Keratinocyte (primary cell): ENCODE results near the gene VRK3. TPM values are rescaled to one million over a fixed set of nuclear protein-coding genes. Genes with fewer than 3 reads are reported as not detected.

Experiments
- DNase-seq: peaks from one replicate; pipeline ENCODE4 v3.0.0-alpha.2; 2011; ENCODE audit warnings: low read depth, missing footprints, low spot score
- FAIRE-seq: peaks from 2 replicates; lab custom pipeline; 2011; peaks lifted over from hg19 to GRCh38; lab: Jason Lieb, UNC
- H2AFZ ChIP-seq: 2 replicates; pipeline ENCODE4 v1.6.0; 2012; ENCODE audit warnings: low read length, control low read depth, inconsistent platforms; ENCODE audit not compliant: control insufficient read depth
- H3K27ac ChIP-seq: 2 replicates; pipeline ENCODE4 v1.5.1; 2011; ENCODE audit warnings: low read length; ENCODE audit not compliant: control insufficient read depth, insufficient read depth
- H3K27me3 ChIP-seq: 3 replicates; pipeline ENCODE4 v1.6.0; 2011; ENCODE audit warnings: low read length; ENCODE audit not compliant: control insufficient read depth, insufficient read depth; ENCODE audit errors: extremely low read depth
- H3K36me3 ChIP-seq, 2 experiments: 2 replicates in 1 of 2; 3 replicates in 1 of 2; pipeline ENCODE4 v1.5.1; 2011; ENCODE audit warnings: low read length in 2 of 2, mild to moderate bottlenecking in 1 of 2; ENCODE audit not compliant: control insufficient read depth in 2 of 2, insufficient read depth in 2 of 2; ENCODE audit errors: extremely low read depth in 1 of 2
- H3K4me1 ChIP-seq: 3 replicates; pipeline ENCODE4 v1.5.1; 2011; ENCODE audit warnings: low read length; ENCODE audit not compliant: control insufficient read depth, insufficient read depth; ENCODE audit errors: extremely low read depth
- H3K4me2 ChIP-seq: 3 replicates; pipeline ENCODE4 v1.6.0; 2011; ENCODE audit warnings: low read depth, low read length; ENCODE audit not compliant: control insufficient read depth, insufficient read depth; ENCODE audit errors: extremely low read depth
- H3K4me3 ChIP-seq, 3 experiments: fragments of 200-600 bp in 1 of 3; sonication (generic) in 1 of 3; 2 replicates in 2 of 3; 3 replicates in 1 of 3; pipeline ENCODE4 v1.5.1; 2011 to 2016; ENCODE audit warnings: low read length in 3 of 3, mild to moderate bottlenecking in 3 of 3, control low read depth in 2 of 3, inconsistent platforms in 1 of 3, low read depth in 1 of 3, mixed read lengths in 1 of 3, mixed run types in 1 of 3, moderate library complexity in 1 of 3; ENCODE audit not compliant: control insufficient read depth in 2 of 3, insufficient read depth in 2 of 3; ENCODE audit errors: extremely low read depth in 1 of 3
- H3K79me2 ChIP-seq: 2 replicates; pipeline ENCODE4 v1.6.0; 2012; ENCODE audit warnings: low read length; ENCODE audit not compliant: control insufficient read depth, insufficient read depth
- H3K9ac ChIP-seq: 3 replicates; pipeline ENCODE4 v1.6.0; 2011; ENCODE audit warnings: low read length; ENCODE audit not compliant: control insufficient read depth, insufficient read depth; ENCODE audit errors: extremely low read depth
- H3K9me1 ChIP-seq: 3 replicates; pipeline ENCODE4 v1.6.0; 2011; ENCODE audit warnings: low read length; ENCODE audit not compliant: control insufficient read depth, insufficient read depth; ENCODE audit errors: extremely low read depth
- H3K9me3 ChIP-seq: 2 replicates; pipeline ENCODE4 v1.5.1; 2012; ENCODE audit warnings: low read depth, low read length; ENCODE audit not compliant: control insufficient read depth
- H4K20me1 ChIP-seq: 3 replicates; pipeline ENCODE4 v1.6.0; 2011; ENCODE audit warnings: low read length; ENCODE audit not compliant: control insufficient read depth, insufficient read depth; ENCODE audit errors: extremely low read depth
- CTCF ChIP-seq, 3 experiments: IDR thresholded peaks in 1 of 3; conservative IDR thresholded peaks in 1 of 3; optimal IDR thresholded peaks in 1 of 3; 2 replicates in 2 of 3; 3 replicates in 1 of 3; pipeline versions ENCODE3 to v1.5.1; 2011; ENCODE audit warnings: low read length in 3 of 3, mild to moderate bottlenecking in 3 of 3, moderate library complexity in 2 of 3, control low read depth in 1 of 3, inconsistent platforms in 1 of 3; ENCODE audit not compliant: insufficient read depth in 2 of 3; ENCODE audit errors: extremely low read depth in 1 of 3
- EZH2 ChIP-seq: IDR thresholded peaks from one replicate; pipeline ENCODE4 v1.6.1; 2012; ENCODE audit warnings: inconsistent platforms, mild to moderate bottlenecking, low read length, moderate library complexity
- dilution Hi-C: fragments of 300-500 bp; cut with MboI; formaldehyde crosslinking; loops from one replicate; pipeline ENCODE4 v1.7.0; 2020; ENCODE audit warnings: low sequenced_read_pairs; ENCODE audit not compliant: extremely low pct_ligation_motif_present
- polyA plus RNA-seq, 5 experiments: library from polyadenylated mRNA; depleted of rRNA in 3 of 5; stranded (reverse) in 3 of 5; stranded (forward) in 1 of 5; unstranded in 1 of 5; fragments of >200 nt; gene quantifications; 1 replicate in 1 of 5; 2 replicates in 3 of 5; 3 replicates in 1 of 5; pipeline versions ENCODE4 v1.2.1 to v1.2.3, GENCODE V29; 2011 to 2012; ENCODE audit warnings: missing spikeins in 2 of 5, low read depth in 1 of 5, low replicate concordance in 1 of 5

VRK3 gene
- polyA plus RNA-seq, 1 donor (not counting 4 experiments of a cell fraction or from before 2014, with no cell fraction given): 15.6 TPM

GRCh38 chr19:49977076-49977475 lies 48.1 kb downstream of the VRK3 start:
- no peak for FAIRE-seq
- H3K4me3 ChIP-seq: no peak overlapping the region
- H3K9me3 ChIP-seq: no peaks in the 10 kb centered on the region

GRCh38 chr19:49976496-49976895 lies 48.7 kb downstream of the VRK3 start:
- no peaks in the 10 kb centered on the region for H3K4me1 ChIP-seq
- H2AFZ ChIP-seq: no peak overlapping the region
- H3K9me1 ChIP-seq: no peaks in the 10 kb centered on the region
- FAIRE-seq: no peak
- H3K9me3 ChIP-seq: no peaks in the 10 kb centered on the region
- DNase-seq: no peak
- H4K20me1 ChIP-seq: no peaks in the 10 kb centered on the region
- no peak overlapping the region for H3K4me3 ChIP-seq
- no peaks in the 10 kb centered on the region for H3K36me3 ChIP-seq
- no peaks in the 10 kb centered on the region for H3K79me2 ChIP-seq
- H3K4me2 ChIP-seq: no peak overlapping the region
- no peak overlapping the region for H3K27ac ChIP-seq
- dilution Hi-C loops: no loop called here
- TF ChIP-seq CTCF (optimal IDR thresholded peaks at IDR 0.05 in 1 of 3, IDR thresholded peaks at IDR 0.05 in 1 of 3, conservative IDR thresholded peaks at IDR 0.05 in 1 of 3; ENCODE audit: extremely low read depth in 1 of 3, insufficient read depth in 2 of 3, low read length in 3 of 3): no peak
- TF ChIP-seq EZH2: no peak
- no peak overlapping the region for H3K9ac ChIP-seq
- no peaks in the 10 kb centered on the region for H3K27me3 ChIP-seq

More at GRCh38 chr19:49977076-49977475, 48.1 kb downstream of the VRK3 start:
- Histone ChIP-seq H2AFZ (no peak overlapping the region), H3K9me1 (no peaks in the 10 kb centered on the region), H3K79me2 (no peaks in the 10 kb centered on the region), H3K4me2 (no peak overlapping the region), H3K27ac (no peak overlapping the region), H3K9ac (no peak overlapping the region), H3K36me3 (no peaks in the 10 kb centered on the region), H3K4me1 (no peaks in the 10 kb centered on the region), H3K27me3 (no peaks in the 10 kb centered on the region), H4K20me1 (no peaks in the 10 kb centered on the region)
- dilution Hi-C loops: no loop called here
- TF ChIP-seq CTCF (optimal IDR thresholded peaks at IDR 0.05 in 1 of 3, IDR thresholded peaks at IDR 0.05 in 1 of 3, conservative IDR thresholded peaks at IDR 0.05 in 1 of 3; ENCODE audit: extremely low read depth in 1 of 3, insufficient read depth in 2 of 3, low read length in 3 of 3) (no peak), EZH2 (no peak)
- no peak for DNase-seq
